WTC11 (cell line): ENCODE results near the gene RASSF9. TPM values are rescaled to one million over a fixed set of nuclear protein-coding genes. Genes with fewer than 3 reads are reported as not detected.

Source experiments
- ATAC-seq: fragments of 200-7000 bp; cut with Tn5 transposase; 2 replicates; pipeline ENCODE4 v1.10.0; 2021; ENCODE audit warnings: mild to moderate bottlenecking, moderate library complexity
- CTCF ChIA-PET: fragments of 300-600 bp; sonication (Branson Sonifier 250); formaldehyde crosslinking; loops from one replicate; lab custom pipeline; 2021; ENCODE audit warnings: antibody characterized with exemption; lab: Charles Lee
- POLR2A ChIA-PET: fragments of 350-600 bp; sonication (Branson Sonifier 250); formaldehyde crosslinking; loops from one replicate; lab custom pipeline; 2021; ENCODE audit warnings: antibody characterized with exemption; lab: Charles Lee
- DNase-seq: peaks from one replicate; pipeline ENCODE4 v3.0.0; 2021; ENCODE audit warnings: low spot score
- H3K27ac Mint-ChIP-seq: 2 replicates; pipeline ENCODE4 v1.8.0; 2021; ENCODE audit warnings: mixed read lengths
- H3K27me3 Mint-ChIP-seq: 2 replicates; pipeline ENCODE4 v1.8.0; 2021; ENCODE audit warnings: low read depth, mild to moderate bottlenecking, moderate library complexity, mixed read lengths
- H3K36me3 Mint-ChIP-seq: 2 replicates; pipeline ENCODE4 v1.8.0; 2021; ENCODE audit warnings: mixed read lengths
- H3K4me1 Mint-ChIP-seq: 2 replicates; pipeline ENCODE4 v1.8.0; 2022; ENCODE audit warnings: mixed read lengths
- H3K4me3 Mint-ChIP-seq: 2 replicates; pipeline ENCODE4 v1.8.0; 2021; ENCODE audit warnings: mild to moderate bottlenecking, moderate library complexity, mixed read lengths
- H3K9me3 Mint-ChIP-seq: 2 replicates; pipeline ENCODE4 v1.8.0; 2021; ENCODE audit warnings: mixed read lengths
- CREM ChIP-seq: sonication (generic); formaldehyde crosslinking; IDR thresholded peaks from 2 replicates; pipeline ENCODE4 v1.8.1; 2022; ENCODE audit warnings: mild to moderate bottlenecking, missing genetic modification reagents, moderate library complexity
- ELF4 ChIP-seq: sonication (generic); formaldehyde crosslinking; IDR thresholded peaks from 2 replicates; pipeline ENCODE4 v1.8.1; 2022; ENCODE audit warnings: low read depth, mild to moderate bottlenecking, moderate library complexity, missing genetic modification reagents
- ESRRA ChIP-seq: sonication (generic); formaldehyde crosslinking; IDR thresholded peaks from 2 replicates; pipeline ENCODE4 v1.8.1; 2022; ENCODE audit warnings: mild to moderate bottlenecking, missing genetic modification reagents, borderline replicate concordance
- ETV6 ChIP-seq: sonication (generic); formaldehyde crosslinking; IDR thresholded peaks from 2 replicates; pipeline ENCODE4 v1.8.1; 2022; ENCODE audit warnings: mild to moderate bottlenecking, missing genetic modification reagents
- GRHL2 ChIP-seq: fragments of 250-450 bp; sonication (Bioruptor Pico); IDR thresholded peaks from 2 replicates; pipeline ENCODE4 v1.8.0; 2022; ENCODE audit warnings: mild to moderate bottlenecking, moderate library complexity; ENCODE audit not compliant: insufficient replicate concordance, severe bottlenecking
- JUN ChIP-seq: sonication (generic); formaldehyde crosslinking; IDR thresholded peaks from 2 replicates; pipeline ENCODE4 v1.8.0; 2023; ENCODE audit warnings: mild to moderate bottlenecking, missing genetic modification reagents
- SOX15 ChIP-seq: fragments of 250-450 bp; sonication (Bioruptor Pico); IDR thresholded peaks from 2 replicates; pipeline ENCODE4 v1.9.0; 2021; ENCODE audit warnings: mild to moderate bottlenecking
- TP53 ChIP-seq: sonication (generic); formaldehyde crosslinking; IDR thresholded peaks from 2 replicates; pipeline ENCODE4 v1.8.1; 2023; ENCODE audit warnings: mild to moderate bottlenecking, missing genetic modification reagents
- ZBTB21 ChIP-seq: sonication (generic); formaldehyde crosslinking; IDR thresholded peaks from 2 replicates; pipeline ENCODE4 v1.8.1; 2023; ENCODE audit warnings: mild to moderate bottlenecking, missing genetic modification reagents, borderline replicate concordance
- ZNF121 ChIP-seq: sonication (generic); formaldehyde crosslinking; IDR thresholded peaks from 2 replicates; pipeline ENCODE4 v1.8.0; 2023; ENCODE audit warnings: missing genetic modification reagents
- ZNF138 ChIP-seq: sonication (generic); formaldehyde crosslinking; conservative IDR thresholded peaks from 2 replicates; pipeline ENCODE4 v1.8.1; 2022; ENCODE audit warnings: mild to moderate bottlenecking, moderate library complexity, missing genetic modification reagents
- ZNF416 ChIP-seq: fragments of 250-450 bp; sonication (Bioruptor Pico); IDR thresholded peaks from 2 replicates; pipeline ENCODE4 v1.9.0; 2021; ENCODE audit warnings: mild to moderate bottlenecking, inconsistent platforms
- total RNA-seq: library from RNA; stranded (reverse); gene quantifications from 3 replicates; pipeline ENCODE4 v1.2.3, GENCODE V29; 2021
- TF ChIP-seq, protein P1 (sequence below): sonication (generic); formaldehyde crosslinking; IDR thresholded peaks from 2 replicates; pipeline ENCODE4 v1.8.0; 2022; ENCODE audit warnings: mild to moderate bottlenecking, missing genetic modification reagents
- TF ChIP-seq, protein P2 (sequence below): sonication (generic); formaldehyde crosslinking; IDR thresholded peaks from 2 replicates; pipeline ENCODE4 v1.8.0; 2022; ENCODE audit warnings: mild to moderate bottlenecking, missing genetic modification reagents
- TF ChIP-seq, protein P3 (sequence below): fragments of 250-450 bp; sonication (Bioruptor Pico); IDR thresholded peaks from 2 replicates; pipeline ENCODE4 v1.9.0; 2021; ENCODE audit warnings: moderate library complexity, mild to moderate bottlenecking, inconsistent platforms, borderline replicate concordance
- TF ChIP-seq, protein P4 (sequence below): sonication (generic); formaldehyde crosslinking; IDR thresholded peaks from 2 replicates; pipeline ENCODE4 v1.8.0; 2022; ENCODE audit warnings: mild to moderate bottlenecking, missing genetic modification reagents
- TF ChIP-seq, protein P5 (sequence below): fragments of 250-450 bp; sonication (Bioruptor Pico); IDR thresholded peaks from 2 replicates; pipeline ENCODE4 v1.9.0; 2021; ENCODE audit warnings: mild to moderate bottlenecking
- TF ChIP-seq, protein P6 (sequence below): fragments of 200-600 bp; IDR thresholded peaks from 2 replicates; pipeline ENCODE4 v1.8.0; 2022; ENCODE audit warnings: antibody characterized with exemption
- TF ChIP-seq, protein P7 (sequence below): fragments of 250-450 bp; sonication (Bioruptor Pico); IDR thresholded peaks from 2 replicates; pipeline ENCODE4 v1.9.0; 2021; ENCODE audit warnings: mild to moderate bottlenecking
- TF ChIP-seq, protein P8 (sequence below): sonication (generic); formaldehyde crosslinking; IDR thresholded peaks from 2 replicates; pipeline ENCODE4 v1.8.1; 2022; ENCODE audit warnings: missing genetic modification reagents, borderline replicate concordance

RASSF9 gene
- total RNA-seq, 1 experiment from 2014 or later: 0.33 TPM

DNA sequence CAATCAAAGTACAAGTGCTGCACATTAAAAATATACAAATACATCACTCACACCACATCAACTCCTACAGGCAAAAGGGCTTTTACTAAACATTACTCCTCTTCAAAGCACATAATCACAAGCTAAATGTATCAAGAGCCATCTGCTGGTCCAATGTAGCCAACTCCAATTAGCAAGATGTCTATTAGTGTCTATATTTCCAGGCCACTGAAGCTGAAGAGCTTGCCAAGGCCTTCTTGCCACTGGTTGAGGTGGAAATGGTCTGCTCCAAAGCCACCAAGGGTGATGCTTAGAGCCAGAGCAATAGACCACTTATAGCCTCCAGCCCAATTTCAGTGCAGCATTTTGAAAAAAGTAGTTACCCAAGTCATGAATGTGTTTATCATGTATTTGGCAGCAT lies 54.4 kb downstream of the RASSF9 start:
- POLR2A ChIA-PET: no interaction called here
- DNase-seq (no peak), ATAC-seq (no peak)
- no peak overlapping the region for H3K4me3 Mint-ChIP-seq
- H3K27me3 Mint-ChIP-seq: no peaks in the 10 kb centered on the region
- peaks cover 14% of the 10 kb centered on the region for H3K36me3 Mint-ChIP-seq
- TF ChIP-seq ETV6 (CRISPR knock-in tag) (no peak), GRHL2 (no peak), ZBTB21 (CRISPR knock-in tag) (no peak), TP53 (no peak), ZNF138 (CRISPR knock-in tag) (no peak), ZNF416 (CRISPR knock-in tag) (no peak), JUN (CRISPR knock-in tag) (no peak), SOX15 (no peak), ELF4 (no peak), ZNF121 (CRISPR knock-in tag) (no peak), ESRRA (CRISPR knock-in tag) (no peak), CREM (CRISPR knock-in tag) (no peak)
- TF ChIP-seq, protein P1, sequence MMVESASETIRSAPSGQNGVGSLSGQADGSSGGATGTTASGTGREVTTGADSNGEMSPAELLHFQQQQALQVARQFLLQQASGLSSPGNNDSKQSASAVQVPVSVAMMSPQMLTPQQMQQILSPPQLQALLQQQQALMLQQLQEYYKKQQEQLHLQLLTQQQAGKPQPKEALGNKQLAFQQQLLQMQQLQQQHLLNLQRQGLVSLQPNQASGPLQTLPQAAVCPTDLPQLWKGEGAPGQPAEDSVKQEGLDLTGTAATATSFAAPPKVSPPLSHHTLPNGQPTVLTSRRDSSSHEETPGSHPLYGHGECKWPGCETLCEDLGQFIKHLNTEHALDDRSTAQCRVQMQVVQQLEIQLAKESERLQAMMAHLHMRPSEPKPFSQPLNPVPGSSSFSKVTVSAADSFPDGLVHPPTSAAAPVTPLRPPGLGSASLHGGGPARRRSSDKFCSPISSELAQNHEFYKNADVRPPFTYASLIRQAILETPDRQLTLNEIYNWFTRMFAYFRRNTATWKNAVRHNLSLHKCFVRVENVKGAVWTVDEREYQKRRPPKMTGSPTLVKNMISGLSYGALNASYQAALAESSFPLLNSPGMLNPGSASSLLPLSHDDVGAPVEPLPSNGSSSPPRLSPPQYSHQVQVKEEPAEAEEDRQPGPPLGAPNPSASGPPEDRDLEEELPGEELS: no peak
- TF ChIP-seq, protein P2, sequence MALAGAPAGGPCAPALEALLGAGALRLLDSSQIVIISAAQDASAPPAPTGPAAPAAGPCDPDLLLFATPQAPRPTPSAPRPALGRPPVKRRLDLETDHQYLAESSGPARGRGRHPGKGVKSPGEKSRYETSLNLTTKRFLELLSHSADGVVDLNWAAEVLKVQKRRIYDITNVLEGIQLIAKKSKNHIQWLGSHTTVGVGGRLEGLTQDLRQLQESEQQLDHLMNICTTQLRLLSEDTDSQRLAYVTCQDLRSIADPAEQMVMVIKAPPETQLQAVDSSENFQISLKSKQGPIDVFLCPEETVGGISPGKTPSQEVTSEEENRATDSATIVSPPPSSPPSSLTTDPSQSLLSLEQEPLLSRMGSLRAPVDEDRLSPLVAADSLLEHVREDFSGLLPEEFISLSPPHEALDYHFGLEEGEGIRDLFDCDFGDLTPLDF: no peak
- TF ChIP-seq, protein P3, sequence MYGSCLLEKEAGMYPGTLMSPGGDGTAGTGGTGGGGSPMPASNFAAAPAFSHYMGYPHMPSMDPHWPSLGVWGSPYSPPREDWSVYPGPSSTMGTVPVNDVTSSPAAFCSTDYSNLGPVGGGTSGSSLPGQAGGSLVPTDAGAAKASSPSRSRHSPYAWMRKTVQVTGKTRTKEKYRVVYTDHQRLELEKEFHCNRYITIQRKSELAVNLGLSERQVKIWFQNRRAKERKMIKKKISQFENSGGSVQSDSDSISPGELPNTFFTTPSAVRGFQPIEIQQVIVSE (CRISPR knock-in tag): no peak
- TF ChIP-seq, protein P4, sequence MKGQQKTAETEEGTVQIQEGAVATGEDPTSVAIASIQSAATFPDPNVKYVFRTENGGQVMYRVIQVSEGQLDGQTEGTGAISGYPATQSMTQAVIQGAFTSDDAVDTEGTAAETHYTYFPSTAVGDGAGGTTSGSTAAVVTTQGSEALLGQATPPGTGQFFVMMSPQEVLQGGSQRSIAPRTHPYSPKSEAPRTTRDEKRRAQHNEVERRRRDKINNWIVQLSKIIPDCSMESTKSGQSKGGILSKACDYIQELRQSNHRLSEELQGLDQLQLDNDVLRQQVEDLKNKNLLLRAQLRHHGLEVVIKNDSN (CRISPR knock-in tag): no peak
- TF ChIP-seq, protein P5, sequence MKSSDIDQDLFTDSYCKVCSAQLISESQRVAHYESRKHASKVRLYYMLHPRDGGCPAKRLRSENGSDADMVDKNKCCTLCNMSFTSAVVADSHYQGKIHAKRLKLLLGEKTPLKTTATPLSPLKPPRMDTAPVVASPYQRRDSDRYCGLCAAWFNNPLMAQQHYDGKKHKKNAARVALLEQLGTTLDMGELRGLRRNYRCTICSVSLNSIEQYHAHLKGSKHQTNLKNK (CRISPR knock-in tag): no peak
- TF ChIP-seq, protein P6, sequence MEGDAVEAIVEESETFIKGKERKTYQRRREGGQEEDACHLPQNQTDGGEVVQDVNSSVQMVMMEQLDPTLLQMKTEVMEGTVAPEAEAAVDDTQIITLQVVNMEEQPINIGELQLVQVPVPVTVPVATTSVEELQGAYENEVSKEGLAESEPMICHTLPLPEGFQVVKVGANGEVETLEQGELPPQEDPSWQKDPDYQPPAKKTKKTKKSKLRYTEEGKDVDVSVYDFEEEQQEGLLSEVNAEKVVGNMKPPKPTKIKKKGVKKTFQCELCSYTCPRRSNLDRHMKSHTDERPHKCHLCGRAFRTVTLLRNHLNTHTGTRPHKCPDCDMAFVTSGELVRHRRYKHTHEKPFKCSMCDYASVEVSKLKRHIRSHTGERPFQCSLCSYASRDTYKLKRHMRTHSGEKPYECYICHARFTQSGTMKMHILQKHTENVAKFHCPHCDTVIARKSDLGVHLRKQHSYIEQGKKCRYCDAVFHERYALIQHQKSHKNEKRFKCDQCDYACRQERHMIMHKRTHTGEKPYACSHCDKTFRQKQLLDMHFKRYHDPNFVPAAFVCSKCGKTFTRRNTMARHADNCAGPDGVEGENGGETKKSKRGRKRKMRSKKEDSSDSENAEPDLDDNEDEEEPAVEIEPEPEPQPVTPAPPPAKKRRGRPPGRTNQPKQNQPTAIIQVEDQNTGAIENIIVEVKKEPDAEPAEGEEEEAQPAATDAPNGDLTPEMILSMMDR: no peak
- TF ChIP-seq, protein P7, sequence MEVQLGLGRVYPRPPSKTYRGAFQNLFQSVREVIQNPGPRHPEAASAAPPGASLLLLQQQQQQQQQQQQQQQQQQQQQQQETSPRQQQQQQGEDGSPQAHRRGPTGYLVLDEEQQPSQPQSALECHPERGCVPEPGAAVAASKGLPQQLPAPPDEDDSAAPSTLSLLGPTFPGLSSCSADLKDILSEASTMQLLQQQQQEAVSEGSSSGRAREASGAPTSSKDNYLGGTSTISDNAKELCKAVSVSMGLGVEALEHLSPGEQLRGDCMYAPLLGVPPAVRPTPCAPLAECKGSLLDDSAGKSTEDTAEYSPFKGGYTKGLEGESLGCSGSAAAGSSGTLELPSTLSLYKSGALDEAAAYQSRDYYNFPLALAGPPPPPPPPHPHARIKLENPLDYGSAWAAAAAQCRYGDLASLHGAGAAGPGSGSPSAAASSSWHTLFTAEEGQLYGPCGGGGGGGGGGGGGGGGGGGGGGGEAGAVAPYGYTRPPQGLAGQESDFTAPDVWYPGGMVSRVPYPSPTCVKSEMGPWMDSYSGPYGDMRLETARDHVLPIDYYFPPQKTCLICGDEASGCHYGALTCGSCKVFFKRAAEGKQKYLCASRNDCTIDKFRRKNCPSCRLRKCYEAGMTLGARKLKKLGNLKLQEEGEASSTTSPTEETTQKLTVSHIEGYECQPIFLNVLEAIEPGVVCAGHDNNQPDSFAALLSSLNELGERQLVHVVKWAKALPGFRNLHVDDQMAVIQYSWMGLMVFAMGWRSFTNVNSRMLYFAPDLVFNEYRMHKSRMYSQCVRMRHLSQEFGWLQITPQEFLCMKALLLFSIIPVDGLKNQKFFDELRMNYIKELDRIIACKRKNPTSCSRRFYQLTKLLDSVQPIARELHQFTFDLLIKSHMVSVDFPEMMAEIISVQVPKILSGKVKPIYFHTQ (CRISPR knock-in tag): no peak
- TF ChIP-seq, protein P8, sequence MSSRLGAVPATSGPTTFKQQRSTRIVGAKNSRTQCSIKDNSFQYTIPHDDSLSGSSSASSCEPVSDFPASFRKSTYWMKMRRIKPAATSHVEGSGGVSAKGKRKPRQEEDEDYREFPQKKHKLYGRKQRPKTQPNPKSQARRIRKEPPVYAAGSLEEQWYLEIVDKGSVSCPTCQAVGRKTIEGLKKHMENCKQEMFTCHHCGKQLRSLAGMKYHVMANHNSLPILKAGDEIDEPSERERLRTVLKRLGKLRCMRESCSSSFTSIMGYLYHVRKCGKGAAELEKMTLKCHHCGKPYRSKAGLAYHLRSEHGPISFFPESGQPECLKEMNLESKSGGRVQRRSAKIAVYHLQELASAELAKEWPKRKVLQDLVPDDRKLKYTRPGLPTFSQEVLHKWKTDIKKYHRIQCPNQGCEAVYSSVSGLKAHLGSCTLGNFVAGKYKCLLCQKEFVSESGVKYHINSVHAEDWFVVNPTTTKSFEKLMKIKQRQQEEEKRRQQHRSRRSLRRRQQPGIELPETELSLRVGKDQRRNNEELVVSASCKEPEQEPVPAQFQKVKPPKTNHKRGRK: no peak
- TF ChIP-seq, all 79 proteins: peak for 0
- Mint-ChIP-seq H3K27ac (no peak overlapping the region), H3K9me3 (peaks cover 15% of the 10 kb centered on the region), H3K4me1 (peaks cover 41% of the 10 kb centered on the region)
- CTCF ChIA-PET: no interaction called here
